H1 (cell line): ENCODE results near the gene PPIL4. TPM values are rescaled to one million over a fixed set of nuclear protein-coding genes. Genes with fewer than 3 reads are reported as not detected.

ENCODE experiments used
- CTCF ChIA-PET: fragments of 300-600 bp; sonication (Branson Sonifier 250); formaldehyde crosslinking; loops from one replicate; lab custom pipeline; 2021; ENCODE audit not compliant: partially characterized antibody; lab: Charles Lee
- POLR2A ChIA-PET: fragments of 300-600 bp; sonication (Branson Sonifier 250); formaldehyde crosslinking; loops from one replicate; lab custom pipeline; 2021; ENCODE audit warnings: inconsistent platforms; ENCODE audit not compliant: partially characterized antibody; lab: Charles Lee
- DNase-seq, 2 experiments: peaks; one replicate each; pipeline versions ENCODE4 v3.0.0 to v3.0.0-alpha.2; 2010 to 2022; ENCODE audit warnings: low spot score in 2 of 2, low read depth in 1 of 2, mixed read lengths in 1 of 2
- FAIRE-seq: peaks from 2 replicates; lab custom pipeline; 2011; peaks lifted over from hg19 to GRCh38; lab: Jason Lieb, UNC
- H2AFZ ChIP-seq: 2 replicates; pipeline ENCODE4 v1.8.1; 2012; ENCODE audit warnings: low read length, inconsistent platforms
- H2AK5ac ChIP-seq: 2 replicates; pipeline ENCODE4 v1.6.1; 2013; ENCODE audit warnings: low read depth, low read length
- H2BK120ac ChIP-seq: replicated peaks from 2 replicates; pipeline ENCODE3; 2013; ENCODE audit warnings: low read depth, low read length, inconsistent platforms
- H2BK12ac ChIP-seq: 2 replicates; pipeline ENCODE4 v1.6.1; 2013; ENCODE audit warnings: low read depth, low read length
- H2BK15ac ChIP-seq: 2 replicates; pipeline ENCODE4 v1.6.1; 2013; ENCODE audit warnings: low read length
- H2BK20ac ChIP-seq: 2 replicates; pipeline ENCODE4 v1.6.1; 2013; ENCODE audit warnings: low read length
- H2BK5ac ChIP-seq: 2 replicates; pipeline ENCODE4 v1.6.1; 2013; ENCODE audit warnings: low read depth, low read length
- H3K14ac ChIP-seq: 2 replicates; pipeline ENCODE4 v1.6.1; 2013; ENCODE audit warnings: inconsistent platforms; ENCODE audit not compliant: insufficient read length
- H3K18ac ChIP-seq: 2 replicates; pipeline ENCODE4 v1.6.1; 2013; ENCODE audit warnings: low read length; ENCODE audit errors: extremely low read depth
- H3K23ac ChIP-seq: 2 replicates; pipeline ENCODE4 v1.6.1; 2013; ENCODE audit warnings: inconsistent platforms; ENCODE audit not compliant: insufficient read length
- H3K23me2 ChIP-seq: 2 replicates; pipeline ENCODE4 v1.6.1; 2013; ENCODE audit warnings: low read depth, low read length
- H3K27ac ChIP-seq: 2 replicates; pipeline ENCODE4 v1.6.1; 2011; ENCODE audit warnings: low read depth, low read length, inconsistent platforms
- H3K27me3 ChIP-seq, 4 experiments: replicated peaks in 1 of 4; 1 replicate in 1 of 4; 2 replicates in 3 of 4; pipeline versions ENCODE4 v1.6.1 to v1.8.1; 2011 to 2013; ENCODE audit warnings: low read length in 3 of 4, mild to moderate bottlenecking in 3 of 4, inconsistent platforms in 2 of 4, mixed read lengths in 2 of 4, moderate library complexity in 1 of 4; ENCODE audit not compliant: control insufficient read depth in 3 of 4, insufficient read depth in 3 of 4; ENCODE audit errors: extremely low read depth in 1 of 4
- H3K36me3 ChIP-seq, 4 experiments: 2 replicates each; pipeline versions ENCODE4 v1.6.1 to v1.8.1; 2011 to 2013; ENCODE audit warnings: mild to moderate bottlenecking in 4 of 4, low read length in 3 of 4, moderate library complexity in 2 of 4, control low read depth in 1 of 4, inconsistent platforms in 1 of 4; ENCODE audit not compliant: insufficient read depth in 4 of 4, control insufficient read depth in 2 of 4
- H3K4ac ChIP-seq: replicated peaks from 2 replicates; pipeline ENCODE3; 2013; ENCODE audit warnings: low read length, low read depth, mixed read lengths, inconsistent platforms; ENCODE audit not compliant: insufficient read length
- H3K4me1 ChIP-seq, 4 experiments: replicated peaks in 1 of 4; 1 replicate in 1 of 4; 2 replicates in 3 of 4; pipeline versions ENCODE4 v1.6.1 to v1.8.1; 2011 to 2013; ENCODE audit warnings: low read length in 3 of 4, inconsistent platforms in 2 of 4, mixed read lengths in 1 of 4; ENCODE audit not compliant: insufficient read depth in 4 of 4, control insufficient read depth in 3 of 4
- H3K4me2 ChIP-seq, 2 experiments: 2 replicates each; pipeline versions ENCODE4 v1.6.1 to v1.8.1; 2011 to 2013; ENCODE audit warnings: low read depth in 2 of 2, low read length in 2 of 2, control low read depth in 1 of 2, inconsistent platforms in 1 of 2, mild to moderate bottlenecking in 1 of 2; ENCODE audit not compliant: insufficient read depth in 1 of 2
- H3K4me3 ChIP-seq, 4 experiments: fragments of 200-600, 300-600 bp in 1 of 4; sonication (generic), shearing (Covaris generic), sonication (Bioruptor Twin) in 1 of 4; 2 replicates each; pipeline versions ENCODE4 v1.5.1 to v1.8.1; 2011 to 2016; ENCODE audit warnings: low read length in 4 of 4, low read depth in 3 of 4, control low read depth in 2 of 4, inconsistent platforms in 2 of 4, mild to moderate bottlenecking in 2 of 4, mixed read lengths in 1 of 4, moderate library complexity in 1 of 4; ENCODE audit not compliant: insufficient read depth in 2 of 4; ENCODE audit errors: extremely low read depth in 1 of 4
- H3K56ac ChIP-seq: replicated peaks from 2 replicates; pipeline ENCODE3; 2013; ENCODE audit warnings: low read depth, mild to moderate bottlenecking, mixed read lengths, low read length, inconsistent platforms; ENCODE audit not compliant: insufficient read length
- H3K79me1 ChIP-seq: 2 replicates; pipeline ENCODE4 v1.6.1; 2013; ENCODE audit warnings: low read depth, low read length, control low read depth
- H3K79me2 ChIP-seq, 2 experiments: 2 replicates each; pipeline versions ENCODE4 v1.6.1 to v1.8.1; 2012 to 2013; ENCODE audit warnings: low read length in 2 of 2, mild to moderate bottlenecking in 2 of 2, inconsistent platforms in 1 of 2; ENCODE audit not compliant: insufficient read depth in 2 of 2, control insufficient read depth in 1 of 2
- H3K9ac ChIP-seq, 4 experiments: replicated peaks in 1 of 4; 1 replicate in 1 of 4; 2 replicates in 3 of 4; pipeline versions ENCODE4 v1.6.1 to v1.8.1; 2011 to 2013; ENCODE audit warnings: low read depth in 3 of 4, low read length in 3 of 4, control low read depth in 2 of 4, mild to moderate bottlenecking in 2 of 4, moderate library complexity in 2 of 4, inconsistent platforms in 1 of 4; ENCODE audit errors: extremely low read depth in 1 of 4
- H3K9me3 ChIP-seq, 2 experiments: 2 replicates each; pipeline versions ENCODE4 v1.6.1 to v1.8.1; 2012 to 2013; ENCODE audit warnings: mild to moderate bottlenecking in 2 of 2, moderate library complexity in 2 of 2, control low read depth in 1 of 2, inconsistent platforms in 1 of 2, low read depth in 1 of 2, low read length in 1 of 2, mixed read lengths in 1 of 2; ENCODE audit not compliant: insufficient read depth in 2 of 2
- H4K20me1 ChIP-seq, 2 experiments: replicated peaks in 1 of 2; 2 replicates each; pipeline versions ENCODE3 to v1.8.1; 2011 to 2013; ENCODE audit warnings: inconsistent platforms in 2 of 2, low read length in 2 of 2, mild to moderate bottlenecking in 1 of 2; ENCODE audit not compliant: insufficient read depth in 2 of 2, control insufficient read depth in 1 of 2
- H4K5ac ChIP-seq: 2 replicates; pipeline ENCODE4 v1.6.1; 2013; ENCODE audit warnings: low read length, low read depth, mixed read lengths, inconsistent platforms; ENCODE audit not compliant: insufficient read length
- H4K8ac ChIP-seq: 2 replicates; pipeline ENCODE4 v1.8.0; 2013; ENCODE audit warnings: mild to moderate bottlenecking, moderate library complexity, low read length, inconsistent platforms; ENCODE audit not compliant: insufficient read depth; ENCODE audit errors: extremely low read depth
- H4K91ac ChIP-seq: replicated peaks from 2 replicates; pipeline ENCODE3; 2013; ENCODE audit warnings: low read length, mixed read lengths, inconsistent platforms; ENCODE audit not compliant: insufficient read length
- SP1 ChIP-seq: IDR thresholded peaks from 2 replicates; pipeline ENCODE4 v1.6.1; 2011; ENCODE audit warnings: low read depth, low read length
- WGBS, 2 experiments: shearing (Covaris generic) in 1 of 2; methylation state at CpG; one replicate each; pipeline versions ENCODE4 v1.1.6 to v1.1.7; 2013 to 2015; ENCODE audit warnings: low lambda C conversion rate in 2 of 2, mixed read lengths in 2 of 2, inconsistent platforms in 1 of 2, low coverage in 1 of 2, missing lambda C conversion rate in 1 of 2; ENCODE audit not compliant: insufficient replicate concordance in 2 of 2, insufficient coverage in 1 of 2, insufficient read length in 1 of 2; ENCODE audit errors: extremely low coverage in 1 of 2, missing lambda C conversion rate in 1 of 2; 5-methylcytosine and 5-hydroxymethylcytosine counted together
- polyA plus RNA-seq, 7 experiments: library from polyadenylated mRNA; depleted of rRNA in 3 of 7; stranded (reverse) in 5 of 7; unstranded in 2 of 7; fragments of >200 nt in 5 of 7; fragments of 200-250 nt in 2 of 7; gene quantifications; 1 replicate in 5 of 7; 2 replicates in 1 of 7; 4 replicates in 1 of 7; pipeline versions ENCODE4 v1.2.1 to v1.2.3, GENCODE V29; 2011 to 2013; ENCODE audit warnings: missing spikeins in 2 of 7, mixed read lengths in 2 of 7
- total RNA-seq: library from RNA; stranded (reverse); fragmentation: NEBNext Ultra II Directional; extraction: Animal tissue kit (Norgen Biotek cat#: 25700); gene quantifications from 2 replicates; pipeline ENCODE4 v1.2.1, GENCODE V29; 2021

The PPIL4 gene
- total and polyA plus RNA-seq, 2 of the 8 experiments (the other 6 are each of a cell fraction or from before 2014, with no cell fraction given) = 2.0 to 33.2 TPM

DNA sequence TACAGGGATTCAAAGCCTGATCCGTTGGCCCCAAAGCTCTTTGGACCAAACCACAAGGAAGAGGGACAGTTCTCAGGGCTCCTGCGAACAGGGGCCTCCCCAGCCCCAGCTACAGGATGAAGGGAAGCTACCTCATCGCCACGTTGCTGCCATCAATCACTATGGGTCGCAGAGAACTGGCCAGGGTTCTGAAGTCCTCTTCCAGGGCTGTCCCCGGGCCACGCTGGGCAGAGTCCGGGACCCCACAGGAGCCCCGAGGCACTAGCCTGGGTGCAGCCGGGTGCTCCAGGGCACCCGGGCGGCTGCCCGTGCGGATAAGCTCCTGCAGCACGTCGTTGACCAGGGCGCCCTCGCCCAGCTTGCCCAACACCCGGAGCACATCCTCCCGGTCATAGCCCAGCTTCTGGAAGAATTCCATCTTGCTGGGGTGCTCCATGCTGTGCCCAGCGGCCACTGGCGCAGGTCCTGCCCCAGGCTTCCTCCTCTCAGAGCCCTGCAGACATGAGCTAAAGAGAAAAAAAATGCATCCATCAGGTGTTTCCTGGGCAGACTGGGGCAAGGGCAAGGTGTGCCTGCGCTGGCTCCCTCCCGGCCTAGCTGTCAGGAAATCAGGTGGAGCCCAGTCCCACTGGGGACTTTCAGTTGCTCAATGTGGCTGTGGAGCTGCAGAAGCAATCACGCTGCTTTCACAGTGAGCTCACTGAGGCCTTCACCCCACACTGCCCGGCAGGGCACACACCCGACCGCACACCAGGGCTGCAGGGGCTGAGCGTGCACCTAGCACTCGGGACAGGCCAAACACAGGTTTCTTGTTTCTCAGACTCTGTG is 71.5 kb downstream of the PPIL4 start:
- H3K56ac ChIP-seq = no peak overlapping the region
- no peaks in the 10 kb centered on the region for H3K79me2 ChIP-seq
- no peaks in the 10 kb centered on the region for H4K20me1 ChIP-seq
- no peak overlapping the region for H3K4me3 ChIP-seq
- H2AK5ac ChIP-seq = no peak overlapping the region
- H4K91ac ChIP-seq = no peak overlapping the region
- no peak overlapping the region for H3K18ac ChIP-seq
- H2BK5ac ChIP-seq = no peak overlapping the region
- H2BK120ac ChIP-seq = no peak overlapping the region
- H4K8ac ChIP-seq = peak overlapping the region; percentile 41; the same call in 1 of the 2 replicates
- no peak for TF ChIP-seq SP1
- H3K36me3 ChIP-seq = no peaks in the 10 kb centered on the region
- no peak overlapping the region for H4K5ac ChIP-seq
- no peak for FAIRE-seq
- H2BK12ac ChIP-seq = no peak overlapping the region
- no peak overlapping the region for H2BK15ac ChIP-seq
- no peaks in the 10 kb centered on the region for H3K9me3 ChIP-seq
- no peak overlapping the region for H2BK20ac ChIP-seq
- POLR2A ChIA-PET = no interaction called here
- WGBS, 2 experiments = 92% methylated on average over 28 of the region's 30 CpGs; no CpG with 5 or more reads in 1 of the 2 experiments
- no peak overlapping the region for H3K14ac ChIP-seq
- H3K79me1 ChIP-seq = no peaks in the 10 kb centered on the region
- no peak overlapping the region for H3K23ac ChIP-seq
- H3K27me3 ChIP-seq = no peaks in the 10 kb centered on the region
- no peak overlapping the region for H3K4ac ChIP-seq
- no peak for DNase-seq
- no peaks in the 10 kb centered on the region for H3K23me2 ChIP-seq
- CTCF ChIA-PET = interaction anchor here (0.7 to 2.7 kb wide), 13 partner anchors 8 to 386 kb away, joined by 3 to 8 read pairs (median 4); no protein-coding TSS in a partner anchor
- H3K27ac ChIP-seq = no peak overlapping the region
- H2AFZ ChIP-seq = no peak overlapping the region
- no peak overlapping the region for H3K9ac ChIP-seq
- no peak overlapping the region; a peak in 1 of 4 replicates for H3K4me2 ChIP-seq
- H3K4me1 ChIP-seq = peaks cover 0 to 5% (median 1%) of the 10 kb centered on the region in 4 experiments; a peak in 1 of 7 replicates
